Type B pancreatic cell (in vitro differentiated cells): ENCODE data around the gene TNS4. TPM values are rescaled to one million over a fixed set of nuclear protein-coding genes. Genes with fewer than 3 reads are reported as not detected.

ENCODE experiments used
- DNase-seq: peaks from one replicate; pipeline ENCODE4 v3.0.0; 2021; ENCODE audit warnings: mixed read lengths; ENCODE audit not compliant: unreplicated experiment; ENCODE audit errors: extremely low spot score
- H3K27ac Mint-ChIP-seq: 2 replicates; pipeline ENCODE4 v1.8.0; 2021; ENCODE audit warnings: mild to moderate bottlenecking, mixed read lengths
- H3K27me3 Mint-ChIP-seq: 2 replicates; pipeline ENCODE4 v1.8.0; 2021; ENCODE audit warnings: mixed read lengths
- H3K36me3 Mint-ChIP-seq: 2 replicates; pipeline ENCODE4 v1.8.0; 2021; ENCODE audit warnings: mixed read lengths
- H3K4me1 Mint-ChIP-seq: one replicate; pipeline ENCODE4 v1.8.0; 2021; ENCODE audit warnings: mixed read lengths; ENCODE audit not compliant: unreplicated experiment
- H3K4me3 Mint-ChIP-seq: 2 replicates; pipeline ENCODE4 v1.8.0; 2021; ENCODE audit warnings: mild to moderate bottlenecking, mixed read lengths
- H3K9me3 Mint-ChIP-seq: 2 replicates; pipeline ENCODE4 v1.8.0; 2021; ENCODE audit warnings: mixed read lengths
- CTCF ChIP-seq: fragments of 200-600 bp; sonication (generic); conservative IDR thresholded peaks from 2 replicates; pipeline ENCODE4 v1.5.0; 2021; ENCODE audit warnings: antibody characterized with exemption, mild to moderate bottlenecking
- total RNA-seq: library from RNA; stranded (reverse); gene quantifications from 2 replicates; pipeline ENCODE4 v1.2.1, GENCODE V29; 2021; ENCODE audit warnings: low replicate concordance

TNS4 gene
- total RNA-seq, 1 donor from 2014 or later = 2.3 TPM

GRCh38 chr17:40497695-40498094 is 3.7 kb downstream of the TNS4 start:
- TF ChIP-seq CTCF = no peak
- DNase-seq = no peak
- H3K4me1 Mint-ChIP-seq = peaks cover 14% of the 10 kb centered on the region
- no peaks in the 10 kb centered on the region for H3K9me3 Mint-ChIP-seq
- peaks cover 2% of the 10 kb centered on the region for H3K27me3 Mint-ChIP-seq
- H3K27ac Mint-ChIP-seq = no peak overlapping the region
- no peak overlapping the region for H3K4me3 Mint-ChIP-seq
- H3K36me3 Mint-ChIP-seq = no peaks in the 10 kb centered on the region

- no peak overlapping the region for H3K4me3 Mint-ChIP-seq
- TF ChIP-seq CTCF = no peak
- no peak for DNase-seq
- peaks cover 14% of the 10 kb centered on the region for H3K4me1 Mint-ChIP-seq
- H3K36me3 Mint-ChIP-seq = no peaks in the 10 kb centered on the region
- H3K27ac Mint-ChIP-seq = peak overlapping the region; percentile 23
- no peaks in the 10 kb centered on the region for H3K9me3 Mint-ChIP-seq
- H3K27me3 Mint-ChIP-seq = peaks cover 2% of the 10 kb centered on the region
These were observed 4.6 kb downstream of the TNS4 start for GRCh38 chr17:40496634-40497420.

GRCh38 chr17:40496170-40496569 is 5.3 kb downstream of the TNS4 start:
- DNase-seq = no peak
- no peak for TF ChIP-seq CTCF
- Mint-ChIP-seq H3K4me1 (peaks cover 16% of the 10 kb centered on the region), H3K27me3 (peaks cover 2% of the 10 kb centered on the region), H3K36me3 (no peaks in the 10 kb centered on the region), H3K4me3 (no peak overlapping the region), H3K27ac (no peak overlapping the region), H3K9me3 (no peaks in the 10 kb centered on the region)

- Mint-ChIP-seq H3K4me3 (no peak overlapping the region), H3K36me3 (no peaks in the 10 kb centered on the region), H3K27me3 (peaks cover 2% of the 10 kb centered on the region), H3K27ac (no peak overlapping the region), H3K9me3 (no peaks in the 10 kb centered on the region), H3K4me1 (peaks cover 23% of the 10 kb centered on the region)
- no peak for TF ChIP-seq CTCF
- DNase-seq = no peak
These were observed 6.3 kb downstream of the TNS4 start for GRCh38 chr17:40495140-40495539.

GRCh38 chr17:40493697-40494096 is 7.7 kb downstream of the TNS4 start:
- H3K27ac Mint-ChIP-seq = no peak overlapping the region
- no peaks in the 10 kb centered on the region for H3K9me3 Mint-ChIP-seq
- no peak overlapping the region for H3K4me3 Mint-ChIP-seq
- TF ChIP-seq CTCF = no peak
- DNase-seq = no peak
- H3K4me1 Mint-ChIP-seq = peaks cover 16% of the 10 kb centered on the region
- H3K36me3 Mint-ChIP-seq = no peaks in the 10 kb centered on the region
- no peaks in the 10 kb centered on the region for H3K27me3 Mint-ChIP-seq
